ENCODE results near the gene BCL2L12. TPM values are rescaled to one million over a fixed set of nuclear protein-coding genes. Genes with fewer than 3 reads are reported as not detected.
A peak's percentile ranks its signal among the peaks of the same experiment; 100 is the strongest.

The BCL2L12 gene
- total and polyA plus RNA-seq, 12 donors: 7.8 to 19.6 (median 9.8) TPM

DNA sequence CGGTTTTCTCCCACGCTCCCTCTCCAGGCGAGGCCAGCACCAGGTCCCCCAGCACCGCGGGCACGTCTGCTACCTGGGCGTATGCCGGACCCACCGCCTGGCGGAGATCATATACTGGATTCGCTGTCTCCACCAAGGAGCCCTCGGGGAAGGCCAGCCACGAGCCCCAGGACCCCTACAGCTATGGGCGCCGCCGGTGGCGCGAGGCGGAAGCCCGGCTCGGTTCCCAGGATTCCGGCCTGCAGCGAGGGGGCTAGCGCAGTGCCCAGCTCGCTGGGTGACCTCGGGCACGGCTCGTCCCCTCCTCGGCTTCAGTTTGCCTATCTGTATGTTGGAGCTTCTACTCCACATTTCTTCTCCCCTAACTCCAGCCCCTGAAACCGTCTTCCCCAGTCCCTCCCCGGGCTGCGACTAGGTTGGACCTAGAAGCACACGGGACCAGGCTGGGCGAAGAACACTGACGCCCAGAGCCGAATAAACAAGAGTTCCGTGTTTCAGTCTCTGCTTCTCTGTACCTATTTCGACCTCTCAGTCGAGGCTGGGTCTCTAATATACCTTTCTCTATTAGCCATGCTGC is 24.4 kb downstream of the BCL2L12 start:
- DNase-seq (no peak), ATAC-seq (peak in 6 of 8 donors; percentile 0 to 10 (median 6))
- WGBS, 2 donors: 4 to 7% methylated on average over 39 of the region's 39 CpGs
- peak overlapping the region in 9 of 10 donors; percentile 63 to 84 (median 76) for H3K27ac ChIP-seq
- intact Hi-C loops (cut with DNase I): no loop called here
- no peak for TF ChIP-seq CTCF (IDR thresholded peaks at IDR 0.05)
- H3K27me3 ChIP-seq: peaks cover 0 to 40% (median 9%) of the 10 kb centered on the region in 7 donors
- H3K4me1 ChIP-seq: peaks cover 6 to 65% (median 46%) of the 10 kb centered on the region in 9 donors
- H3K4me3 ChIP-seq: peak overlapping the region; percentile 32 to 66 (median 56)
- no peaks in the 10 kb centered on the region for H3K9me3 ChIP-seq
- H3K36me3 ChIP-seq: peaks cover 0 to 29% (median 11%) of the 10 kb centered on the region in 9 donors

- WGBS, 2 donors: 1 to 2% methylated on average over 38 of the region's 38 CpGs
These were observed 25.0 kb downstream of the BCL2L12 start, which contains the start of gene CPT1C for GRCh38 chr19:49690656-49691242. TSS of gene CPT1C (plus strand) at chr19:49691116. CDS start at chr19:49692253, 1,137 bp downstream.

DNA sequence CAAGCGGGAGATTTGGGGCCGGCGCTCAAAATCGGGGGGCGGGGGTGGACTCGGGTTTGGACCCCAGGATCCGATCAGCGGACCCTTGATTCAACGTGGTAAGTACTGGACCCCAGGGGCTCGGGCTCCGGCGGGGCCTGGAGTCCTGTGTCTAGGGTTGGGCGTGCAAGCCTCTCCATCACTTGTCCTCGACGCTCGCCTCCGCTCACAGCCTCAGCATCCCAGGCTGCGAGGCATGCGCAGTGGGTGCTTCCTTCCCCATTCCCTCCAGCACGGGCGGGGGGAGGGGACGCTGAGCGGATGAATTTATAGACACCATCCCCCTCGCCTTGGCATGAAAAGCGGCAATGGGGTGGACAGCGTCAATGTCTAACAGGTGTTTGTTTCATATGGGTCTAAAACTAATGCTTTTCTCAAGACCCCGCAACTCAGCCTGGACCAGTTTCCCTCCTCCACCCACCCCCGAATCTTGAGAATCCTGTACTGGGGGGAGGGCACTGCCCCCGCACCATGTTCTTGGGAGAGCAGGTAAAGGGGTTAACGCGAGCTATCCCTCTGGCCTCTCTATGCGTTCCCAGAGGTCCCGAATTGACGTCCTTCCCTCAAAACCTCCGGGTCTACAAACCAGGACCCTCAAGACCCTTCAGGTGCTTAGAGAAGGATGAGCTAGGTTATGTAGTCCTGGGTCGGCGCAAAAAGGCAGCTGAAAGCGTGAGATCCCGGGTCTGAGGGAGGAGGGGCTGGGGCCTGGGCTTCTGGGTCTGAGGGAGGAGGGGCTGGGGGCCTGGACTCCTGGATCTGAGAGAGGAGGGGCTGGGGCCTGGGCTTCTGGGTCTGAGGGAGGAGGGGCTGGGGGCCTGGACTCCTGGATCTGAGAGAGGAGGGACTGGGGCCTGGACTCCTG is 25.8 kb downstream of the BCL2L12 start:
- H3K9me3 ChIP-seq: no peaks in the 10 kb centered on the region
- peaks cover 3 to 52% (median 39%) of the 10 kb centered on the region in 9 donors for H3K4me1 ChIP-seq
- intact Hi-C loops (cut with DNase I): no loop called here
- 12 to 13% methylated on average over 32 to 39 of the region's 39 CpGs for WGBS, 2 donors
- peak overlapping the region in 5 of 10 donors; percentile 63 to 84 (median 81) for H3K27ac ChIP-seq
- TF ChIP-seq CTCF (IDR thresholded peaks at IDR 0.05): no peak
- peak overlapping the region in 9 of 10 donors; percentile 32 to 66 (median 57) for H3K4me3 ChIP-seq
- ATAC-seq (peak in 7 of 8 donors; percentile 13 to 54 (median 39)), DNase-seq (peak in 1 of 2 donors; percentile 64)
- peaks cover 0 to 40% (median 9%) of the 10 kb centered on the region in 7 donors for H3K27me3 ChIP-seq
- H3K36me3 ChIP-seq: peaks cover 0 to 16% (median 0%) of the 10 kb centered on the region in 9 donors

More at GRCh38 chr19:49690656-49691242, 25.0 kb downstream of the BCL2L12 start, which contains the start of gene CPT1C:
- TF ChIP-seq CTCF (IDR thresholded peaks at IDR 0.05): no peak
- Histone ChIP-seq H3K27ac (peak within 1 kb of the TSS in 9 of 10 donors; percentile 63 to 84 (median 76)), H3K36me3 (peaks cover 0 to 23% (median 7%) of the 10 kb centered on the region in 9 donors), H3K4me1 (peaks cover 5 to 59% (median 43%) of the 10 kb centered on the region in 9 donors), H3K9me3 (no peaks in the 10 kb centered on the region), H3K4me3 (peak within 1 kb of the TSS; percentile 32 to 66 (median 56)), H3K27me3 (peaks cover 0 to 40% (median 9%) of the 10 kb centered on the region in 7 donors)
- intact Hi-C loops (cut with DNase I): no loop called here
- ATAC-seq (peak; percentile 38 to 83 (median 76)), DNase-seq (peak; percentile 82 to 87)

GRCh38 chr19:49692147-49692506 is 26.4 kb downstream of the BCL2L12 start:
- Histone ChIP-seq H3K9me3 (no peaks in the 10 kb centered on the region), H3K36me3 (peaks cover 0 to 11% (median 0%) of the 10 kb centered on the region in 9 donors), H3K27ac (no peak overlapping the region), H3K27me3 (peaks cover 0 to 40% (median 9%) of the 10 kb centered on the region in 7 donors), H3K4me1 (peaks cover 3 to 46% (median 35%) of the 10 kb centered on the region in 9 donors), H3K4me3 (no peak overlapping the region)
- DNase-seq: no peak
- 70 to 73% methylated on average over 16 of the region's 16 CpGs for WGBS, 2 donors
- TF ChIP-seq CTCF (IDR thresholded peaks at IDR 0.05): no peak
- ATAC-seq: no peak
- intact Hi-C loops (cut with DNase I): no loop called here
